HepG2 (cell line): ENCODE measurements around the gene EMC9. TPM values are rescaled to one million over a fixed set of nuclear protein-coding genes. Genes with fewer than 3 reads are reported as not detected.

Experiments used
- AHR ChIP-seq: IDR thresholded peaks from 2 replicates; pipeline ENCODE4 v1.6.1; 2018; ENCODE audit warnings: missing genetic modification reagents, missing compliant biosample characterization
- CEBPB ChIP-seq: IDR thresholded peaks from 2 replicates; pipeline ENCODE4 v1.6.1; 2011; ENCODE audit warnings: low read depth, low read length, improper control_type of control experiment, borderline replicate concordance
- GATAD1 ChIP-seq: IDR thresholded peaks from 2 replicates; pipeline ENCODE4 v1.6.1; 2016; ENCODE audit warnings: missing genetic modification reagents, missing compliant biosample characterization
- HDAC1 ChIP-seq: sonication (generic); formaldehyde crosslinking; IDR thresholded peaks from 2 replicates; pipeline ENCODE4 v1.5.1; 2020; ENCODE audit warnings: mild to moderate bottlenecking, missing genetic modification reagents
- HOXA7 ChIP-seq: sonication (generic); formaldehyde crosslinking; IDR thresholded peaks from 2 replicates; pipeline ENCODE4 v1.8.1; 2022; ENCODE audit warnings: mild to moderate bottlenecking, missing genetic modification reagents, moderate library complexity
- IRF1 ChIP-seq: sonication (generic); formaldehyde crosslinking; IDR thresholded peaks from 2 replicates; pipeline ENCODE4 v1.4.0; 2020; ENCODE audit warnings: low read depth, mild to moderate bottlenecking, missing genetic modification reagents
- KDM1A ChIP-seq: IDR thresholded peaks from 2 replicates; pipeline ENCODE4 v1.6.1; 2016; ENCODE audit warnings: missing compliant biosample characterization
- KDM6A ChIP-seq: IDR thresholded peaks from 2 replicates; pipeline ENCODE4 v1.6.1; 2016; ENCODE audit warnings: low read depth
- KLF11 ChIP-seq: IDR thresholded peaks from 2 replicates; pipeline ENCODE4 v1.6.1; 2016; ENCODE audit warnings: missing compliant biosample characterization
- MIER2 ChIP-seq: IDR thresholded peaks from 2 replicates; pipeline ENCODE4 v1.6.1; 2016; ENCODE audit warnings: missing biosample characterization, missing genetic modification reagents
- NFE2L2 ChIP-seq: fragments of 150-350 bp; IDR thresholded peaks from 2 replicates; pipeline ENCODE4 v1.6.1; 2014; ENCODE audit warnings: low read length
- NFKBIZ ChIP-seq: IDR thresholded peaks from 2 replicates; pipeline ENCODE4 v1.6.1; 2018; ENCODE audit warnings: missing genetic modification reagents, missing compliant biosample characterization
- NFYC ChIP-seq: IDR thresholded peaks from 2 replicates; pipeline ENCODE4 v1.6.1; 2016; ENCODE audit warnings: missing genetic modification reagents, missing compliant biosample characterization
- SATB2 ChIP-seq: sonication (generic); formaldehyde crosslinking; IDR thresholded peaks from 2 replicates; pipeline ENCODE4 v1.5.0; 2020; ENCODE audit warnings: missing genetic modification reagents
- SCMH1 ChIP-seq: sonication (generic); formaldehyde crosslinking; IDR thresholded peaks from 2 replicates; pipeline ENCODE4 v1.9.0; 2021; ENCODE audit warnings: missing genetic modification reagents, mild to moderate bottlenecking, borderline replicate concordance
- ZFP90 ChIP-seq: sonication (generic); formaldehyde crosslinking; IDR thresholded peaks from 2 replicates; pipeline ENCODE4 v1.8.0; 2022; ENCODE audit warnings: missing genetic modification reagents, mild to moderate bottlenecking, inconsistent platforms, borderline replicate concordance
- ZFYVE20 ChIP-seq: sonication (generic); formaldehyde crosslinking; IDR thresholded peaks from 2 replicates; pipeline ENCODE4 v1.8.0; 2023; ENCODE audit warnings: low read depth, mild to moderate bottlenecking, moderate library complexity, missing genetic modification reagents, borderline replicate concordance
- ZNF124 ChIP-seq: sonication (generic); formaldehyde crosslinking; IDR thresholded peaks from 2 replicates; pipeline ENCODE4 v1.4.0; 2020; ENCODE audit warnings: missing genetic modification reagents
- ZNF225 ChIP-seq: sonication (generic); formaldehyde crosslinking; IDR thresholded peaks from 2 replicates; pipeline ENCODE4 v1.4.0; 2020; ENCODE audit warnings: mild to moderate bottlenecking, missing genetic modification reagents
- ZNF569 ChIP-seq: sonication (generic); formaldehyde crosslinking; IDR thresholded peaks from 2 replicates; pipeline ENCODE4 v1.5.0; 2020; ENCODE audit warnings: mild to moderate bottlenecking, missing genetic modification reagents, moderate library complexity, borderline replicate concordance
- ZNF605 ChIP-seq: sonication (generic); formaldehyde crosslinking; IDR thresholded peaks from 2 replicates; pipeline ENCODE4 v1.8.0; 2022; ENCODE audit warnings: mild to moderate bottlenecking, missing genetic modification reagents
- ZNF687 ChIP-seq: sonication (generic); formaldehyde crosslinking; IDR thresholded peaks from 2 replicates; pipeline ENCODE4 v1.5.1; 2020; ENCODE audit warnings: mild to moderate bottlenecking, missing genetic modification reagents, moderate library complexity
- ZNF709 ChIP-seq: sonication (generic); formaldehyde crosslinking; IDR thresholded peaks from 2 replicates; pipeline ENCODE4 v1.5.0; 2020; ENCODE audit warnings: mild to moderate bottlenecking, missing genetic modification reagents
- polyA plus RNA-seq, 8 experiments: library from polyadenylated mRNA; depleted of rRNA in 3 of 8; stranded (reverse) in 7 of 8; unstranded in 1 of 8; fragments of >200 nt; fragmentation: Illumina TruSeq in 4 of 8; extraction: Trizol in 4 of 8; gene quantifications; 2 replicates each; pipeline versions ENCODE4 v1.2.1 to v1.2.3, GENCODE V29; 2011 to 2016; ENCODE audit warnings: low read depth in 4 of 8, missing spikeins in 1 of 8, mixed read lengths in 1 of 8; ENCODE audit not compliant: insufficient read depth in 1 of 8
- total RNA-seq, 5 experiments: library from RNA; depleted of rRNA; stranded (reverse); fragments of >200 nt; fragmentation: Illumina TruSeq; extraction: Trizol; gene quantifications; 2 replicates each; pipeline ENCODE4 v1.2.3, GENCODE V29; 2016; ENCODE audit warnings: low read depth in 1 of 5
- TF ChIP-seq, protein P1 (sequence below): sonication (generic); formaldehyde crosslinking; IDR thresholded peaks from 2 replicates; pipeline ENCODE4 v1.4.0; 2020; ENCODE audit warnings: mild to moderate bottlenecking, missing genetic modification reagents

EMC9 gene
- total and polyA plus RNA-seq, 2 of the 13 experiments (the other 11 are each of a cell fraction or from before 2014, with no cell fraction given), result 60.5 to 78.7 TPM

DNA sequence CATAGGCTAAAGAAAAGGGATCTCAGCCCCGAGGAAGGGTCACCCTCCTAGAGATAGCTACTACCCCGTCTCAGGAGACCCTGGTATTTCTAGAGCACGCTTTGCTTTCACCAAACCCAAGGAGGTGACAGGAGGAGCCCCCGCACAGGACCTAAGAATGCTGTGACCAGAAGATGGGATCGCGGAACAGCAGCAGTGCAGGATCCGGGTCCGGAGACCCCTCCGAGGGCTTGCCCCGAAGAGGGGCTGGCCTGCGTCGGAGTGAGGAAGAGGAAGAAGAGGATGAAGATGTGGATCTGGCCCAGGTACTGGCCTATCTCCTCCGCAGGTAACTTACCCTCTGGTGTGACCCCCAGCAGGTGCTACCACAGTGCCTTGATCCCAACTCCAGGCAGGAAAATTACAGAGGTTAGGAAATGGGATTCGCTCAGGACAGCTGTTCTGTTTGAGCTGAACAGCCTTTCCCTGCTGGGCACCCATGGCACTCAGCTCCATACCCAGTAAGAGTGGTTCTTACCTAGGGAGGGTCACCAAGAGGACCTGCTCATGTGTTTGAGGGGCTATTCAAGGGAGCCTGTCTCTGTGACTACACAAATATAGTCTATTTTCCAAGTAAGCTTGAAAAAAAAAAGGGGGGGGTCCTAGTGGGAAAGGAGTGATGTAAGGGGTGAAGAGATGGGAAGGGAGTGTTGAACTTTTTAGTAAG lies 25.8 kb downstream of the EMC9 start (continued):
- TF ChIP-seq HDAC1 (no peak), SCMH1 (no peak), KLF11 (CRISPR knock-in tag) (no peak), SATB2 (CRISPR knock-in tag) (no peak), NFYC (CRISPR knock-in tag) (no peak), KDM1A (no peak), ZFP90 (CRISPR knock-in tag) (0 out of 2 replicates have a peak, but pooled peaks have one; percentile 82), ZNF709 (CRISPR knock-in tag) (no peak), ZNF605 (CRISPR knock-in tag) (no peak), KDM6A (CRISPR knock-in tag) (no peak), MIER2 (CRISPR knock-in tag) (no peak; the same call in 1 of the 2 replicates), AHR (CRISPR knock-in tag) (no peak; the same call in 1 of the 2 replicates), NFKBIZ (CRISPR knock-in tag) (no peak), GATAD1 (CRISPR knock-in tag) (no peak), ZNF687 (CRISPR knock-in tag) (no peak), NFE2L2 (no peak), ZNF225 (CRISPR knock-in tag) (peak; percentile 91; the same call in 1 of the 2 replicates), ZNF569 (no peak), HOXA7 (CRISPR knock-in tag) (no peak), CEBPB (no peak), ZFYVE20 (CRISPR knock-in tag) (no peak), ZNF124 (CRISPR knock-in tag) (no peak; the same call in 1 of the 2 replicates), IRF1 (CRISPR knock-in tag) (no peak)
- TF ChIP-seq, protein P1, sequence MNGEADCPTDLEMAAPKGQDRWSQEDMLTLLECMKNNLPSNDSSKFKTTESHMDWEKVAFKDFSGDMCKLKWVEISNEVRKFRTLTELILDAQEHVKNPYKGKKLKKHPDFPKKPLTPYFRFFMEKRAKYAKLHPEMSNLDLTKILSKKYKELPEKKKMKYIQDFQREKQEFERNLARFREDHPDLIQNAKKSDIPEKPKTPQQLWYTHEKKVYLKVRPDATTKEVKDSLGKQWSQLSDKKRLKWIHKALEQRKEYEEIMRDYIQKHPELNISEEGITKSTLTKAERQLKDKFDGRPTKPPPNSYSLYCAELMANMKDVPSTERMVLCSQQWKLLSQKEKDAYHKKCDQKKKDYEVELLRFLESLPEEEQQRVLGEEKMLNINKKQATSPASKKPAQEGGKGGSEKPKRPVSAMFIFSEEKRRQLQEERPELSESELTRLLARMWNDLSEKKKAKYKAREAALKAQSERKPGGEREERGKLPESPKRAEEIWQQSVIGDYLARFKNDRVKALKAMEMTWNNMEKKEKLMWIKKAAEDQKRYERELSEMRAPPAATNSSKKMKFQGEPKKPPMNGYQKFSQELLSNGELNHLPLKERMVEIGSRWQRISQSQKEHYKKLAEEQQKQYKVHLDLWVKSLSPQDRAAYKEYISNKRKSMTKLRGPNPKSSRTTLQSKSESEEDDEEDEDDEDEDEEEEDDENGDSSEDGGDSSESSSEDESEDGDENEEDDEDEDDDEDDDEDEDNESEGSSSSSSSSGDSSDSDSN (CRISPR knock-in tag), result no peak
